Neural cell (in vitro differentiated cells): ENCODE results near the gene ACOT7.

Experiments
- CTCF ChIP-seq: fragments of 450-650 bp; IDR thresholded peaks from 2 replicates; pipeline ENCODE4 v1.5.1; 2014; ENCODE audit warnings: antibody characterized with exemption, mild to moderate bottlenecking, moderate library complexity; ENCODE audit not compliant: poor library complexity, severe bottlenecking
- EP300 ChIP-seq: fragments of 450-650 bp; conservative IDR thresholded peaks from 2 replicates; pipeline ENCODE4 v1.6.1; 2014; ENCODE audit warnings: antibody characterized with exemption, mild to moderate bottlenecking, moderate library complexity; ENCODE audit not compliant: poor library complexity, severe bottlenecking
- EZH2 ChIP-seq: fragments of 200-600, 300-800 bp; shearing (Covaris generic), sonication (generic); IDR thresholded peaks from 2 replicates; pipeline ENCODE4 v1.6.1; 2014; ENCODE audit warnings: antibody characterized with exemption, low read length, borderline replicate concordance, mild to moderate bottlenecking; ENCODE audit not compliant: insufficient read depth, poor library complexity, severe bottlenecking
- POLR2AphosphoS5 ChIP-seq: IDR thresholded peaks from 2 replicates; pipeline ENCODE4 v1.6.1; 2012
- RAD21 ChIP-seq: fragments of 450-650 bp; conservative IDR thresholded peaks from 2 replicates; pipeline ENCODE4 v1.6.1; 2014; ENCODE audit warnings: antibody characterized with exemption, mild to moderate bottlenecking, moderate library complexity
- REST ChIP-seq: IDR thresholded peaks from 2 replicates; pipeline ENCODE4 v1.6.1; 2012; ENCODE audit warnings: borderline replicate concordance
- SMC3 ChIP-seq: fragments of 450-650 bp; conservative IDR thresholded peaks from 2 replicates; pipeline ENCODE4 v1.6.1; 2014; ENCODE audit warnings: antibody characterized with exemption, mild to moderate bottlenecking, moderate library complexity; ENCODE audit not compliant: poor library complexity

GRCh38 chr1:6359216-6360116 lies 34.1 kb downstream of the ACOT7 start:
- TF ChIP-seq EZH2 (no peak), REST (no peak), CTCF (no peak), SMC3 (no peak), POLR2AphosphoS5 (no peak), RAD21 (no peak), EP300 (no peak)
